Measurements from ENCODE around the gene IGSF8.

- TF ChIP-seq CTCF (IDR thresholded peaks at IDR 0.05; ENCODE audit: low read depth, low read length, poor library complexity, severe bottlenecking): no peak
- no peak for TF ChIP-seq EZH2phosphoT487 (IDR thresholded peaks at IDR 0.05; ENCODE audit: borderline replicate concordance, low read length)
These were observed 4.2 kb downstream of the IGSF8 start for GRCh38 chr1:160094291-160094625.
